ENCODE measurements around the gene PHF24. TPM values are rescaled to one million over a fixed set of nuclear protein-coding genes. Genes with fewer than 3 reads are reported as not detected.

Gene PHF24
- total and polyA plus RNA-seq, 8 donors, result 0.05 to 0.92 (median 0.06) TPM; not detected in 5

GRCh38 chr9:35029241-35029640 lies 71.2 kb downstream of the PHF24 start:
- WGBS, 5 donors, result 70 to 92% (median 84%) methylated on average over 4 of the region's 4 CpGs

GRCh38 chr9:35029852-35030251 lies 71.8 kb downstream of the PHF24 start:
- intact Hi-C loops (cut with DNase I; ENCODE audit: low total_unique reads), result no loop called here
- peaks cover 0 to 17% (median 5%) of the 10 kb centered on the region in 4 donors for H3K36me3 ChIP-seq
- no peak for DNase-seq
- H3K27ac ChIP-seq, result no peak overlapping the region
- TF ChIP-seq EP300 (IDR thresholded peaks at IDR 0.05) (no peak), POLR2A (IDR thresholded peaks at IDR 0.05) (no peak), CTCF (IDR thresholded peaks at IDR 0.05) (no peak), POLR2AphosphoS5 (IDR thresholded peaks at IDR 0.05) (no peak)
- H3K4me3 ChIP-seq, result no peak overlapping the region
- peaks cover 0 to 3% (median 0%) of the 10 kb centered on the region in 4 donors for H3K4me1 ChIP-seq
- no peaks in the 10 kb centered on the region for H3K9me3 ChIP-seq
- WGBS, 5 donors, result 78 to 89% (median 85%) methylated on average over 2 of the region's 2 CpGs
- no peaks in the 10 kb centered on the region for H3K27me3 ChIP-seq

More at GRCh38 chr9:35029241-35029640, 71.2 kb downstream of the PHF24 start:
- Histone ChIP-seq H3K36me3 (peaks cover 0 to 18% (median 5%) of the 10 kb centered on the region in 4 donors), H3K9me3 (no peaks in the 10 kb centered on the region), H3K27me3 (no peaks in the 10 kb centered on the region), H3K27ac (no peak overlapping the region), H3K4me1 (peaks cover 0 to 3% (median 0%) of the 10 kb centered on the region in 4 donors), H3K4me3 (no peak overlapping the region)
- intact Hi-C loops (cut with DNase I; ENCODE audit: low total_unique reads), result no loop called here
- no peak for DNase-seq
- TF ChIP-seq POLR2AphosphoS5 (IDR thresholded peaks at IDR 0.05) (no peak), CTCF (IDR thresholded peaks at IDR 0.05) (no peak), POLR2A (IDR thresholded peaks at IDR 0.05) (no peak), EP300 (IDR thresholded peaks at IDR 0.05) (no peak)

Other genes with a start within 250 kb of the PHF24 start
- 10 to 100 TPM in 3 of 5 donors, 1 to 10 TPM in 1, not detected in 1; 1.7 to 51.3 (median 29.7) TPM for gene CCL21, start 248.1 kb upstream of the PHF24 start, total RNA-seq
- 10 to 100 TPM; 10.8 to 29.9 (median 23.4) TPM for gene CCL21, start 248.1 kb upstream of the PHF24 start, polyA plus RNA-seq
- gene DNAJB5, start 31.5 kb downstream of the PHF24 start, total RNA-seq, result 10 to 100 TPM in 3 of 5 donors, 1 to 10 TPM in 2; 1.2 to 79.0 (median 24.0) TPM
- gene DNAJB5, start 31.5 kb downstream of the PHF24 start, polyA plus RNA-seq, result 10 to 100 TPM in 1 of 3 donors, 1 to 10 TPM in 2; 7.6 to 35.8 (median 7.7) TPM
- gene VCP, start 114.3 kb downstream of the PHF24 start, total RNA-seq, result 100 to 1,000 TPM; 113 to 238 (median 146) TPM
- 10 to 100 TPM; 53.2 to 60.5 (median 53.5) TPM for gene VCP, start 114.3 kb downstream of the PHF24 start, polyA plus RNA-seq
- gene FANCG, start 121.7 kb downstream of the PHF24 start, total RNA-seq, result 10 to 100 TPM in 3 of 5 donors, 1 to 10 TPM in 2; 1.3 to 30.9 (median 15.8) TPM
- gene FANCG, start 121.7 kb downstream of the PHF24 start, polyA plus RNA-seq, result 10 to 100 TPM; 11.8 to 29.8 (median 17.1) TPM
- 10 to 100 TPM; 12.9 to 26.2 (median 15.6) TPM for gene PIGO, start 138.3 kb downstream of the PHF24 start, total RNA-seq
- 10 to 100 TPM in 2 of 3 donors, 1 to 10 TPM in 1; 4.3 to 17.9 (median 14.3) TPM for gene PIGO, start 138.3 kb downstream of the PHF24 start, polyA plus RNA-seq
- gene STOML2, start 144.8 kb downstream of the PHF24 start, total RNA-seq, result 10 to 100 TPM; 19.3 to 80.8 (median 52.7) TPM
- gene STOML2, start 144.8 kb downstream of the PHF24 start, polyA plus RNA-seq, result 100 to 1,000 TPM in 1 of 3 donors, 10 to 100 TPM in 2; 93.7 to 126 (median 99.6) TPM
- 10 to 100 TPM in 4 of 5 donors, 1 to 10 TPM in 1; 8.6 to 63.0 (median 24.9) TPM for gene ATOSB, start 157.6 kb downstream of the PHF24 start, total RNA-seq
- 10 to 100 TPM; 10.3 to 13.7 (median 12.9) TPM for gene ATOSB, start 157.6 kb downstream of the PHF24 start, polyA plus RNA-seq
- gene UNC13B, start 203.7 kb downstream of the PHF24 start, total RNA-seq, result 10 to 100 TPM; 15.8 to 68.7 (median 51.9) TPM
- 10 to 100 TPM in 2 of 3 donors, 1 to 10 TPM in 1; 8.9 to 13.3 (median 13.3) TPM for gene UNC13B, start 203.7 kb downstream of the PHF24 start, polyA plus RNA-seq